OCI-LY1 (cell line): Measurements from ENCODE around the gene OCRL.

Experiments used
- H2AFZ ChIP-seq: fragments of 200-600 bp; sonication (generic), shearing (Covaris generic); 2 replicates; pipeline ENCODE4 v1.6.0; 2014; ENCODE audit warnings: antibody characterized with exemption, mild to moderate bottlenecking, low read length
- H3F3A ChIP-seq: fragments of 200-600 bp; sonication (generic), shearing (Covaris generic); 2 replicates; pipeline ENCODE4 v1.6.0; 2014; ENCODE audit warnings: mild to moderate bottlenecking, antibody characterized with exemption, low read length, moderate library complexity; ENCODE audit not compliant: insufficient read depth
- H3K27ac ChIP-seq: fragments of 200-600 bp; sonication (generic); 2 replicates; pipeline ENCODE4 v1.5.1; 2014; ENCODE audit warnings: low read length, mixed run types, mild to moderate bottlenecking, low read depth; ENCODE audit not compliant: poor library complexity, severe bottlenecking
- H3K27me3 ChIP-seq: fragments of 200-600 bp; sonication (generic); 2 replicates; pipeline ENCODE4 v1.6.0; 2014; ENCODE audit warnings: antibody characterized with exemption, mild to moderate bottlenecking, low read length, moderate library complexity; ENCODE audit not compliant: insufficient read depth
- H3K36me3 ChIP-seq: fragments of 200-600 bp; sonication (generic); 2 replicates; pipeline ENCODE4 v1.6.1; 2014; ENCODE audit warnings: mild to moderate bottlenecking, antibody characterized with exemption, low read length, moderate library complexity, mixed read lengths; ENCODE audit not compliant: insufficient read depth
- H3K4me1 ChIP-seq: fragments of 200-600 bp; sonication (generic); 2 replicates; pipeline ENCODE4 v1.5.1; 2014; ENCODE audit warnings: mild to moderate bottlenecking, low read length, moderate library complexity; ENCODE audit not compliant: insufficient read depth, severe bottlenecking
- H3K4me2 ChIP-seq: fragments of 200-600 bp; sonication (generic), shearing (Covaris generic); 2 replicates; pipeline ENCODE4 v1.6.1; 2014; ENCODE audit warnings: low read length
- H3K4me3 ChIP-seq: fragments of 200-600 bp; sonication (generic); 2 replicates; pipeline ENCODE4 v1.5.1; 2014; ENCODE audit warnings: low read length, low read depth, mild to moderate bottlenecking, mixed read lengths; ENCODE audit not compliant: poor library complexity, severe bottlenecking
- H3K79me2 ChIP-seq: fragments of 200-600 bp; shearing (Covaris generic); 2 replicates; pipeline ENCODE4 v1.6.1; 2016; ENCODE audit warnings: mixed run types, low read length, mixed read lengths; ENCODE audit not compliant: insufficient read depth
- H3K9ac ChIP-seq: fragments of 200-600 bp; sonication (generic), shearing (Covaris generic); 2 replicates; pipeline ENCODE4 v1.6.1; 2014; ENCODE audit warnings: mild to moderate bottlenecking, low read length, mixed read lengths
- H3K9me2 ChIP-seq: fragments of 200-600 bp; sonication (generic), shearing (Covaris generic); 2 replicates; pipeline ENCODE4 v1.6.1; 2014; ENCODE audit warnings: low read depth, mild to moderate bottlenecking, low read length, mixed read lengths
- H3K9me3 ChIP-seq: fragments of 200-600 bp; shearing (Covaris generic); 2 replicates; pipeline ENCODE4 v1.6.1; 2014; ENCODE audit warnings: low read length, mixed read lengths
- H4K20me1 ChIP-seq: fragments of 200-600 bp; sonication (generic), shearing (Covaris generic); 2 replicates; pipeline ENCODE4 v1.6.0; 2016; ENCODE audit warnings: mild to moderate bottlenecking, low read length; ENCODE audit not compliant: insufficient read depth
- EZH2 ChIP-seq: fragments of 200-600 bp; sonication (generic), shearing (Covaris generic); IDR thresholded peaks from 2 replicates; pipeline ENCODE4 v1.8.0; 2017; ENCODE audit warnings: borderline replicate concordance, mixed run types, mild to moderate bottlenecking, antibody characterized with exemption, low read length, moderate library complexity, mixed read lengths
- TF ChIP-seq, protein P1 (sequence below): fragments of 200-600 bp; sonication (generic), shearing (Covaris generic); IDR thresholded peaks from 2 replicates; pipeline ENCODE4 v1.5.1; 2017; ENCODE audit warnings: mild to moderate bottlenecking, antibody characterized with exemption, low read length, moderate library complexity, mixed read lengths

Gene OCRL

DNA sequence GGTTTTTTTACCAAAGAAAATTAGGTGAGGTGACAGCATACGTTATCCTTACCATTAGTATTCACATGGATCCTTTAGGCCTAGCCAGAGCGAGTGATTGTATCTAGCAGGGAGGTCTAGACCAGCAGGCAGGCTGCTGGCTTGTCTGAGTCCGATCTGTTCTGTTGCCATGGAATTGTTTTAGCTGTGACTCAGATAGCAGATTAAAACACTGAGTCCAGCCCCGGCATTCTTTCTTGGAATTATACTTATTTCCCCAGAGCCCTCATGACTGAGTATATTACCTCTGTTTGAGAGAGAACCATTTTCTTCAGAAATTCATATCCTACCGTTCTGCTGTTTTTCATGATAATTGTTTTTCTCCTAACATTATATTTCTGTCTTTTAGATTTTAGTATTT is 37.4 kb downstream of the OCRL start:
- no peaks in the 10 kb centered on the region for H4K20me1 ChIP-seq
- H3K79me2 ChIP-seq: no peaks in the 10 kb centered on the region
- H3K4me3 ChIP-seq: no peak overlapping the region
- no peak overlapping the region for H2AFZ ChIP-seq
- no peak for TF ChIP-seq EZH2
- TF ChIP-seq, protein P1, sequence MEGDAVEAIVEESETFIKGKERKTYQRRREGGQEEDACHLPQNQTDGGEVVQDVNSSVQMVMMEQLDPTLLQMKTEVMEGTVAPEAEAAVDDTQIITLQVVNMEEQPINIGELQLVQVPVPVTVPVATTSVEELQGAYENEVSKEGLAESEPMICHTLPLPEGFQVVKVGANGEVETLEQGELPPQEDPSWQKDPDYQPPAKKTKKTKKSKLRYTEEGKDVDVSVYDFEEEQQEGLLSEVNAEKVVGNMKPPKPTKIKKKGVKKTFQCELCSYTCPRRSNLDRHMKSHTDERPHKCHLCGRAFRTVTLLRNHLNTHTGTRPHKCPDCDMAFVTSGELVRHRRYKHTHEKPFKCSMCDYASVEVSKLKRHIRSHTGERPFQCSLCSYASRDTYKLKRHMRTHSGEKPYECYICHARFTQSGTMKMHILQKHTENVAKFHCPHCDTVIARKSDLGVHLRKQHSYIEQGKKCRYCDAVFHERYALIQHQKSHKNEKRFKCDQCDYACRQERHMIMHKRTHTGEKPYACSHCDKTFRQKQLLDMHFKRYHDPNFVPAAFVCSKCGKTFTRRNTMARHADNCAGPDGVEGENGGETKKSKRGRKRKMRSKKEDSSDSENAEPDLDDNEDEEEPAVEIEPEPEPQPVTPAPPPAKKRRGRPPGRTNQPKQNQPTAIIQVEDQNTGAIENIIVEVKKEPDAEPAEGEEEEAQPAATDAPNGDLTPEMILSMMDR: no peak
- H3K9me2 ChIP-seq: no peaks in the 10 kb centered on the region
- H3K27ac ChIP-seq: no peak overlapping the region
- H3K9ac ChIP-seq: no peak overlapping the region
- H3K27me3 ChIP-seq: no peaks in the 10 kb centered on the region
- no peak overlapping the region for H3K4me2 ChIP-seq
- no peaks in the 10 kb centered on the region for H3K4me1 ChIP-seq
- no peaks in the 10 kb centered on the region for H3F3A ChIP-seq
- no peaks in the 10 kb centered on the region; the same call in 1 of the 2 replicates for H3K36me3 ChIP-seq
- no peaks in the 10 kb centered on the region for H3K9me3 ChIP-seq

DNA sequence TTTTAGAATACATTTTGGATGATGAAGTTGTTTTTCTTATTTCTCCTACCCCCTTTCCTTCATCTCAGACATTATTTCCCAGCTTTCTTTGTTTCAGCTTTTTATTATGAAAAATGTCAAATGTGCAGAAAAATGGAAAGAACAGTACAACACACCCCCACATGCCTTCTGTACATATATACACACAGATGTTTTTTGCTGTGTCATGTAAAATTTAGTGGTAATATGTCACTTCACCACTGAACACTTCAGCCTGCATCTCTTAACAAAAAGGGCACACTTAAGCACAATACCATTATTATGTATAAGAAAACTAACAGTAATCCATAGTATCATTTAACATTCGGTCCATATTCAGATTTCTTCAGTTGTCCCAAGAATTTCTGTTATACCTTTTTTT is 37.8 kb downstream of the OCRL start:
- H2AFZ ChIP-seq: no peak overlapping the region
- no peaks in the 10 kb centered on the region for H3K9me3 ChIP-seq
- no peaks in the 10 kb centered on the region for H3K27me3 ChIP-seq
- no peaks in the 10 kb centered on the region; the same call in 1 of the 2 replicates for H3K36me3 ChIP-seq
- H3K4me3 ChIP-seq: no peak overlapping the region
- H3K4me2 ChIP-seq: no peak overlapping the region
- no peaks in the 10 kb centered on the region for H3F3A ChIP-seq
- no peaks in the 10 kb centered on the region for H3K9me2 ChIP-seq
- H3K27ac ChIP-seq: no peak overlapping the region
- no peak for TF ChIP-seq EZH2
- TF ChIP-seq, protein P1: no peak
- H4K20me1 ChIP-seq: no peaks in the 10 kb centered on the region
- no peaks in the 10 kb centered on the region for H3K4me1 ChIP-seq
- no peak overlapping the region for H3K9ac ChIP-seq
- H3K79me2 ChIP-seq: no peaks in the 10 kb centered on the region

DNA sequence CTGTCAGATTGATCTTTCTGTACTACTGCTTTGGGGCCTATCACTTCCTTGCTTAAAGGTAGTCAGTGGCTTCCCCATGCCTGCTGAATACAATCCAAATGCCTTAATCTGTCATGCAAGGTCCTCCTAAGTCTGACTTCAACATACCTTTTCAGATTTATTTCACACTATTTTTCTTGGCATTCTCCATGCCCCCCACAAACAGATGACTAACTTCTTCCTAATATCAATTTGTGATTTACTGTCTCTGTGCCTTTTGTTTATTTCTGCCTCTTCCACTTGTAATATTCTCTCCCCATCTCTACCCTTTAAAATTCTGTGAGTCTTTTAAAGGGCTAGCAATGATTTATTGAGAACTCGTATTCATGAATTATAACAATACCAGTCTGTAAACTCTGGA is 41.8 kb downstream of the OCRL start:
- Histone ChIP-seq H3F3A (no peaks in the 10 kb centered on the region), H3K27ac (no peak overlapping the region), H3K36me3 (no peaks in the 10 kb centered on the region; the same call in 1 of the 2 replicates), H3K9me3 (no peaks in the 10 kb centered on the region), H3K4me3 (no peak overlapping the region), H3K79me2 (no peaks in the 10 kb centered on the region), H3K9ac (no peak overlapping the region), H3K4me1 (no peaks in the 10 kb centered on the region), H3K27me3 (no peaks in the 10 kb centered on the region), H4K20me1 (no peaks in the 10 kb centered on the region), H2AFZ (no peak overlapping the region), H3K9me2 (no peaks in the 10 kb centered on the region), H3K4me2 (no peak overlapping the region)
- no peak for TF ChIP-seq EZH2
- TF ChIP-seq, protein P1: no peak
